ENCODE measurements around the gene A2ML1.
"Not testable (repeated sequence)": the region's sequence is repeated elsewhere in the genome, so short reads cannot be mapped to it uniquely, and the experiment has no call there.

A2ML1 gene

DNA sequence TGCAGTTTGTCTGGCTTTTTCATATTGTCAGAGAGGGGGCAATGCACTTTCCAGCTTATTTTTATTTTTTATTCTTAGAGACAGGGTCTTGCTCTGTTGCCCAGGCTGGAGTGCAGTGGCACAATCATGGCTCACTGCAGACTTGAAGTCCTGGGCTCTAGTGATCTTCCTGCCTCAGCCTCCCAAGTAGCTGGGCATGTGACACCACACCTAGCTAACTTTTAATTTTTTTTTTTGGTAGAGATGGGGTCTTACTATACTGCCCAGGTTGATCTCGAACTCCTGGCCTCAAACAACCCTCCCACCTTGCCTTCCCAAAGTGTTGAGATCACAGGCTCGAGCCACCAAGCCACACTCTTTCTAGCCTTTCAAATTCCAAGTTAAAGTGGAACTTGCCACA lies 3.9 kb upstream of the A2ML1 start (continued):
- no peak for TF ChIP-seq POU6F1 (CRISPR knock-in tag; IDR thresholded peaks at IDR 0.05; ENCODE audit: borderline replicate concordance, low read depth)
- TF ChIP-seq ARNTL (CRISPR knock-in tag; IDR thresholded peaks at IDR 0.05; ENCODE audit: borderline replicate concordance, low read depth): no peak
- TF ChIP-seq ZNF8 (CRISPR knock-in tag; IDR thresholded peaks at IDR 0.05): no peak
- TF ChIP-seq BACH2 (CRISPR knock-in tag; IDR thresholded peaks at IDR 0.05; ENCODE audit: borderline replicate concordance): no peak
- no peak for TF ChIP-seq ZC3H10 (CRISPR knock-in tag; IDR thresholded peaks at IDR 0.05)
- no peak for TF ChIP-seq CSRNP3 (CRISPR knock-in tag; IDR thresholded peaks at IDR 0.05)
- no peak for TF ChIP-seq ISL1 (CRISPR knock-in tag; IDR thresholded peaks at IDR 0.05)

GRCh38 chr12:8819666-8819980 lies 2.8 kb upstream of the A2ML1 start:
- TF ChIP-seq TCF4 (CRISPR knock-in tag; IDR thresholded peaks at IDR 0.05; ENCODE audit: borderline replicate concordance) (no peak), ARNTL (CRISPR knock-in tag; IDR thresholded peaks at IDR 0.05; ENCODE audit: borderline replicate concordance, low read depth) (no peak), ZC3H10 (CRISPR knock-in tag; IDR thresholded peaks at IDR 0.05) (no peak), TSHZ2 (CRISPR knock-in tag; IDR thresholded peaks at IDR 0.05) (no peak), CSDC2 (CRISPR knock-in tag; IDR thresholded peaks at IDR 0.05) (no peak), PPARA (CRISPR knock-in tag; IDR thresholded peaks at IDR 0.05; ENCODE audit: borderline replicate concordance) (no peak), CSRNP3 (CRISPR knock-in tag; IDR thresholded peaks at IDR 0.05) (no peak), POU6F1 (CRISPR knock-in tag; IDR thresholded peaks at IDR 0.05; ENCODE audit: borderline replicate concordance, low read depth) (no peak), ZFP30 (CRISPR knock-in tag; IDR thresholded peaks at IDR 0.05) (no peak), SNAI2 (CRISPR knock-in tag; IDR thresholded peaks at IDR 0.05) (no peak), ISL1 (CRISPR knock-in tag; IDR thresholded peaks at IDR 0.05) (no peak)
- TF ChIP-seq, protein P1, sequence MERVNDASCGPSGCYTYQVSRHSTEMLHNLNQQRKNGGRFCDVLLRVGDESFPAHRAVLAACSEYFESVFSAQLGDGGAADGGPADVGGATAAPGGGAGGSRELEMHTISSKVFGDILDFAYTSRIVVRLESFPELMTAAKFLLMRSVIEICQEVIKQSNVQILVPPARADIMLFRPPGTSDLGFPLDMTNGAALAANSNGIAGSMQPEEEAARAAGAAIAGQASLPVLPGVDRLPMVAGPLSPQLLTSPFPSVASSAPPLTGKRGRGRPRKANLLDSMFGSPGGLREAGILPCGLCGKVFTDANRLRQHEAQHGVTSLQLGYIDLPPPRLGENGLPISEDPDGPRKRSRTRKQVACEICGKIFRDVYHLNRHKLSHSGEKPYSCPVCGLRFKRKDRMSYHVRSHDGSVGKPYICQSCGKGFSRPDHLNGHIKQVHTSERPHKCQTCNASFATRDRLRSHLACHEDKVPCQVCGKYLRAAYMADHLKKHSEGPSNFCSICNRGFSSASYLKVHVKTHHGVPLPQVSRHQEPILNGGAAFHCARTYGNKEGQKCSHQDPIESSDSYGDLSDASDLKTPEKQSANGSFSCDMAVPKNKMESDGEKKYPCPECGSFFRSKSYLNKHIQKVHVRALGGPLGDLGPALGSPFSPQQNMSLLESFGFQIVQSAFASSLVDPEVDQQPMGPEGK (CRISPR knock-in tag; IDR thresholded peaks at IDR 0.05; ENCODE audit: borderline replicate concordance): no peak
- ATAC-seq: no peak

- not testable (repeated sequence) for ATAC-seq
These were observed 1.6 kb upstream of the A2ML1 start for GRCh38 chr12:8820676-8821407.

GRCh38 chr12:8821591-8821990 lies 830 bp upstream of the A2ML1 start:
- ATAC-seq: no peak
- TF ChIP-seq CSRNP3 (CRISPR knock-in tag; IDR thresholded peaks at IDR 0.05) (no peak), ZNF8 (CRISPR knock-in tag; IDR thresholded peaks at IDR 0.05) (no peak), ESRRG (CRISPR knock-in tag; IDR thresholded peaks at IDR 0.05) (no peak), ZFP3 (CRISPR knock-in tag; IDR thresholded peaks at IDR 0.05) (no peak), TCF4 (CRISPR knock-in tag; IDR thresholded peaks at IDR 0.05; ENCODE audit: borderline replicate concordance) (no peak), ZNF565 (CRISPR knock-in tag; conservative IDR thresholded peaks at IDR 0.05; ENCODE audit: low read depth) (no peak), ARNTL (CRISPR knock-in tag; IDR thresholded peaks at IDR 0.05; ENCODE audit: borderline replicate concordance, low read depth) (no peak), OSR1 (CRISPR knock-in tag; IDR thresholded peaks at IDR 0.05) (no peak), ISL1 (CRISPR knock-in tag; IDR thresholded peaks at IDR 0.05) (no peak)
- TF ChIP-seq, protein P1 (CRISPR knock-in tag; IDR thresholded peaks at IDR 0.05; ENCODE audit: borderline replicate concordance): no peak

Data from SK-N-SH treated with all-trans-retinoic acid at 6 μM for 48 hours (cell line).